Activated CD8-positive, alpha-beta T cell treated with anti-CD3 and anti-CD28 coated beads, Interleukin-2, amount 10 ng/mL, durations not matched to agents 7 days and 5 days (primary cell): Measurements from ENCODE around the gene NOTCH4. TPM values are rescaled to one million over a fixed set of nuclear protein-coding genes. Genes with fewer than 3 reads are reported as not detected.

Source experiments
- ATAC-seq: fragments of 150-1000 bp; cut with Tn5 transposase; one replicate; pipeline ENCODE4 v1.10.0; 2021; ENCODE audit warnings: moderate library complexity
- CTCF ChIA-PET: fragments of 350-600 bp; sonication (Branson Sonifier 250); formaldehyde crosslinking; loops from one replicate; lab custom pipeline; 2021; ENCODE audit warnings: antibody characterized with exemption; lab: Charles Lee
- POLR2A ChIA-PET: fragments of 350-600 bp; sonication (Branson Sonifier 250); formaldehyde crosslinking; loops from one replicate; lab custom pipeline; 2021; ENCODE audit warnings: antibody characterized with exemption; lab: Charles Lee
- DNase-seq: peaks from one replicate; pipeline ENCODE4 v3.0.0-alpha.2; 2020
- H3K27ac Mint-ChIP-seq: one replicate; pipeline ENCODE4 v1.8.0; 2021; ENCODE audit warnings: mild to moderate bottlenecking, mixed read lengths
- H3K27me3 Mint-ChIP-seq: one replicate; pipeline ENCODE4 v1.8.0; 2021; ENCODE audit warnings: low read depth, mixed read lengths
- H3K36me3 Mint-ChIP-seq: one replicate; pipeline ENCODE4 v1.8.0; 2021; ENCODE audit warnings: low read depth, mixed read lengths
- H3K4me1 Mint-ChIP-seq: one replicate; pipeline ENCODE4 v1.8.0; 2021; ENCODE audit warnings: low read depth, mixed read lengths
- H3K4me3 Mint-ChIP-seq: one replicate; pipeline ENCODE4 v1.8.0; 2021; ENCODE audit warnings: mild to moderate bottlenecking, mixed read lengths
- H3K9me3 Mint-ChIP-seq: one replicate; pipeline ENCODE4 v1.8.0; 2022; ENCODE audit warnings: mixed read lengths; ENCODE audit not compliant: insufficient read depth
- total RNA-seq, 2 experiments: library from RNA; stranded (reverse); gene quantifications; one replicate each; pipeline ENCODE4 v1.2.3, GENCODE V29; 2021

Gene NOTCH4
- total RNA-seq, 2 experiments from 2014 or later = 0.44 to 0.55 TPM

DNA sequence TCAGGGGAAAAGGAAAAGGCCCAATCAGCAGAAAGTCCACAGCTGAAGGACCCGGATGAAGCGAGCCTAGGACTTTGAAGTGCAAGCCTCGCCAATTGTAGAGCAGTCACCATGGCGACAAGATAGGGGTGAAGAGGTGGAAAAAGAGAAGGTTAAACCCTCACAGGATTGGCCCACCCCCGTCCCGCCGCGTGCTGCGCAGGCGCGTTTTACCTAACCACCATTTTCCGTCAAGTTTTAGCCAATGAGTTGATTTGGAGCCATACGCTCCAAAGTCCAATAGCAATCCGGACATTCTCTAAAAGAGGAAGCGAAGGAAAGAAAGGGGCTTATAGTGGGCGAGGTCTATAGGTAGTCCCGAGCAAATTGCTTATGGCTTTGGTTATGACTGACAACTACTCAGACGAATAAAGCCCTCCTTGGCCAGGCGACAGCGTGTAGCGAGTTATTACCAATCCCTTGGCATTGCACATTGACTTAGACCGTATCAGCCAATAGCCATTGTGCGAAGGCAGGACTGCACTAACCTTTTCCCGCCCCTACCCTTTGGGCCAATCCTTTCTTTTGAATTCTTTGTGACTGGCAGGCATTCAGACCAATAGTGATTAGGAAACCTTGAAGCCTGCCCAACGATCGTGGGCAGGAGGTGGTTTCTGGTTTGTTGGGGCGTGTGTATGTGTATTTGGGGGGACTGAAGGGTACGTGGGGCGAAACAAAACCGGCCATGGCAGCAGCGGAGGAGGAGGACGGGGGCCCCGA lies 45.9 kb downstream of the NOTCH4 start, which contains the start of gene RNF5:
TSS of gene RNF5 (plus strand) at position 618 of the 759 bp plus-strand sequence. CDS start at position 725, 107 bp downstream.
- Mint-ChIP-seq H3K27ac (peak within 1 kb of the TSS; percentile 92), H3K4me3 (peak within 1 kb of the TSS; percentile 90), H3K4me1 (peaks cover 66% of the 10 kb centered on the region), H3K36me3 (peaks cover 29% of the 10 kb centered on the region), H3K27me3 (no peaks in the 10 kb centered on the region), H3K9me3 (no peaks in the 10 kb centered on the region)
- ChIA-PET CTCF (interaction anchor here (1.0 to 2.5 kb wide), 5 partner anchors 15 to 61 kb away, joined by 3 to 25 read pairs (median 4); no protein-coding TSS in a partner anchor), POLR2A (interaction anchor here (0.6 to 2.5 kb wide), 8 partner anchors 12 to 716 kb away, joined by 3 to 45 read pairs (median 5); partner anchors contain the start of genes GPSM3 and PBX2)
- DNase-seq (peak; percentile 97), ATAC-seq (peak; percentile 89)

- ATAC-seq (peak; percentile 5), DNase-seq (peak; percentile 63)
- Mint-ChIP-seq H3K36me3 (peaks cover 25% of the 10 kb centered on the region), H3K27me3 (no peaks in the 10 kb centered on the region), H3K9me3 (no peaks in the 10 kb centered on the region), H3K27ac (peak overlapping the region; percentile 92), H3K4me1 (peaks cover 71% of the 10 kb centered on the region), H3K4me3 (peak overlapping the region; percentile 90)
- CTCF ChIA-PET = interaction anchor here (1.0 to 2.5 kb wide), 4 partner anchors 16 to 60 kb away, joined by 3 to 25 read pairs (median 6); no protein-coding TSS in a partner anchor
- POLR2A ChIA-PET = interaction anchor here (0.6 to 1.3 kb wide), 6 partner anchors 12 to 360 kb away, joined by 3 to 8 read pairs (median 5); partner anchors contain the start of genes GPSM3 and PBX2
These were observed 46.6 kb downstream of the NOTCH4 start for GRCh38 chr6:32177183-32177787.

DNA sequence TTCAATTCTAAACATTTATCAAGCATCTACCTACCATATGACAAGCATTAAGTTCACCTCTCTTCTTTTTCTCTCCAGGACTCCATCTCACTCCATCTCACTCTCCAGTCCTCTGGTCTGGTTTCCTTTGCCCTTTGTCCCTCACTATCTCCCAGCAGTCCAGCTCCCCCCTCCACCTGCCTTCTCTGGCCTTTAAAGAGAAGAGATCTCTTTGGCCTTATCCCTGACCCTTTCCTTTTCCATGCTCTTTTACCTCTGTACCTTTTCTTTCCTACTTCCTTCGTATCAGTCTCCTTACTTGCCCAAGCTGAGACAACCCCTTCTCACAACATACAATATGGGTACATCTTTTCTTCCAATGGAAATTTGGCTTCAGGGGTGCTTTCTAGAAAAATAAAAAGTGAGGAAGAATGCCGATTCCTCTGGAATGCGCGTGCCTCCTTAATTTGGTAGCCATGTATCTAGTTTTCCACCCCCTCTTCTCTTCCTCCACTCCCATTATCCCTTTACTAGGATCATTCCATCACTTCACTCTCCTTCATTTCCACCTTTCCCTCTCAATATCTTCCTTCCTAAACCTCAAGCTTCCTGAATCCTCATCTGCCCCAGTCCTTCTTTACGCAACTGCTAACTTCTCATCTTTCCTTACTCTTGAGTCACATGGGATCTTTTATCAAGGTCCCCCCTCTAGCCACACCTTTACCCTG lies 47.2 kb downstream of the NOTCH4 start:
- Mint-ChIP-seq H3K36me3 (peaks cover 21% of the 10 kb centered on the region), H3K9me3 (no peaks in the 10 kb centered on the region), H3K27me3 (no peaks in the 10 kb centered on the region), H3K4me3 (peak overlapping the region; percentile 90), H3K27ac (peak overlapping the region; percentile 92), H3K4me1 (peaks cover 68% of the 10 kb centered on the region)
- DNase-seq (no peak), ATAC-seq (no peak)
- POLR2A ChIA-PET = interaction anchor here (0.6 to 1.3 kb wide), 12 partner anchors 9 to 217 kb away, joined by 3 to 8 read pairs (median 4); partner anchors contain the start of genes GPSM3 and PBX2
- CTCF ChIA-PET = interaction anchor here (1.0 to 2.5 kb wide), 4 partner anchors 16 to 58 kb away, joined by 5 to 25 read pairs (median 8); partner anchors contain the start of genes ATF6B and GPSM3

- ChIA-PET CTCF (interaction anchor here (1.0 to 2.5 kb wide), 4 partner anchors 17 to 57 kb away, joined by 5 to 25 read pairs (median 8); partner anchors contain the start of genes ATF6B and GPSM3), POLR2A (interaction anchor here (0.6 to 1.3 kb wide), 7 partner anchors 8 to 49 kb away, joined by 3 to 6 read pairs (median 4); partner anchors contain the start of gene GPSM3)
- Mint-ChIP-seq H3K36me3 (peaks cover 21% of the 10 kb centered on the region), H3K27ac (peak within 1 kb of the TSS; percentile 92), H3K9me3 (no peaks in the 10 kb centered on the region), H3K4me1 (peaks cover 68% of the 10 kb centered on the region), H3K27me3 (no peaks in the 10 kb centered on the region), H3K4me3 (peak within 1 kb of the TSS; percentile 90)
- DNase-seq = peak; percentile 98
- peak; percentile 57 for ATAC-seq
These were observed 48.0 kb downstream of the NOTCH4 start, which contains the start of gene AGPAT1 for GRCh38 chr6:32175711-32176475. Gene AGPAT1 (minus strand): TSS chr6:32176084. CDS start chr6:32171496, 4,588 bp downstream.

DNA sequence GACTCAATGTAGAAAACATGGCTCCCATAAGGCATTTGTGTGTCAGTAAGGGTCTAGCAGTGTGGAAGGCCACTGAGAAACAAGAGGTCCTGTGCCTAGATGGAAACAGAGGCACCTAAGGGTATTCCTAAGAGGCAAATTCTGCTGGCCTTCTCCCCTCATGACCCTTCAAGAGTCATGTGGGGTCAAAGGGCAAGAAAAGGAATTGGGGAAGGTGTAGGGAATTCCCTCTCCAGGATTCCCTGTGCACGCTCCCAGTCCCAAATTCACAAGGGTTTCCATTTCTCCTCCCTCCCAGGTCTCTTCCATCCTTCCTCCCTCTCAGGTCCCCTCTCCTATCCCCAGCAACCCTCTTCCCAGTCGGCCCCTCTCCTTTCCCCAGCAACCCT lies 48.6 kb downstream of the NOTCH4 start:
- peaks cover 63% of the 10 kb centered on the region for H3K4me1 Mint-ChIP-seq
- CTCF ChIA-PET = no interaction called here
- POLR2A ChIA-PET = no interaction called here
- peaks cover 20% of the 10 kb centered on the region for H3K36me3 Mint-ChIP-seq
- ATAC-seq (no peak), DNase-seq (no peak)
- peak overlapping the region; percentile 90 for H3K4me3 Mint-ChIP-seq
- peak overlapping the region; percentile 76 for H3K27ac Mint-ChIP-seq
- no peaks in the 10 kb centered on the region for H3K27me3 Mint-ChIP-seq
- no peaks in the 10 kb centered on the region for H3K9me3 Mint-ChIP-seq

DNA sequence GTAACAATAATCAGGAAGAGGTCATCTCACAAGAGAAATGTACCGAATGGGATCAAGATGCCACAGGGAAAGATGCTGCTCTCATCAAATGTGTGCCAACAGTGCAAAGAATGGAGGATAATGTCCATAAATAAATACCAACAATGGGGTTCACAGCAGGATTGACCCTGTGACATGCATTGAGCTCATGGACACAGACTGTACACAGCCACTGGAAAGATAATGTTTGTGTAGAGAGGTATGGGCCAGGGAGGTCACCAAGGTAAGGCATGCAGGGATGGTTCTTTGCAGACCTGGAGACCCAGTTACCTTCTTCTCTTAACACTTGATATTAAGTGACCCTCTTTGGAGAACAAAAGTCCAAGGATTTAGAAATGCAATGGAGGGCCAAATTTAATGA lies 49.5 kb downstream of the NOTCH4 start:
- CTCF ChIA-PET = no interaction called here
- Mint-ChIP-seq H3K27ac (no peak overlapping the region), H3K27me3 (no peaks in the 10 kb centered on the region), H3K4me1 (peaks cover 55% of the 10 kb centered on the region), H3K36me3 (peaks cover 24% of the 10 kb centered on the region), H3K4me3 (peak overlapping the region; percentile 90), H3K9me3 (no peaks in the 10 kb centered on the region)
- POLR2A ChIA-PET = interaction anchor here (0.5 kb wide), 1 partner anchor 22 kb away, joined by 4 read pairs; no protein-coding TSS in a partner anchor
- no peak for DNase-seq
- no peak for ATAC-seq

DNA sequence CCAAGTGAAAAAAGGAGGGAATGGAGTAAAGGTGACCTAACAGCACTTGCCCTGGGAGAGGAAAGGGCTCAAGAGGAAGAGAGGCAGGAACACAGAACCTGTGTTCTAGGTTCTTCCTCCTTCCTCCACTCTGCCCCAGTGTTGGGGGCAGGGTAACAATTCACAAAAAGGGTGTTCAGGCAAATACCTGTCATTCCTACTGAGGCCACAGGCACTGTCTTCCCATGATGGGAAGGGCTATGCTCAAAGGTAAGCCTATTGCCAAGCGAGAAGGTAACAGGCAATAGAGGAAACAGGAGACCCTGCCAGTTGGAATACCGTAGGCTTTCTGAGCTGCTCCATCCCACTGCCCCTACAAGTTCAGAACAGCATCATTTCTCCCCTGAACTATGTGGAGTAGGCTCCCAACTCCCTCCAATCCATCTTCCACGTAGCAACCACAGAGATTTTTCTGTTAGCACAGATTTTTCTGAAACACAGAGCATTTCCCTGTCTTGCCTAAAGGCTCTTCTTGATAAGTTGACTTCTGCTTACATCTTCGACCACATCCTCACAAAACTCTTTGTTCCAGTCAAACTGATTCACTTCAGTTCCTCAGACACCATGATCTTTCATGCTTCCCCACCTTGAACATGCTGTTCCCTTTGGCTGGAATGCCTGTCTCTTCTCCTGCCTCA lies 50.7 kb downstream of the NOTCH4 start:
- Mint-ChIP-seq H3K4me1 (peaks cover 46% of the 10 kb centered on the region), H3K36me3 (peaks cover 23% of the 10 kb centered on the region), H3K9me3 (no peaks in the 10 kb centered on the region), H3K4me3 (no peak overlapping the region), H3K27me3 (no peaks in the 10 kb centered on the region), H3K27ac (peak overlapping the region; percentile 4)
- ChIA-PET POLR2A (no interaction called here), CTCF (no interaction called here)
- DNase-seq = no peak
- ATAC-seq = no peak

- no peaks in the 10 kb centered on the region for H3K27me3 Mint-ChIP-seq
- ChIA-PET CTCF (interaction anchor here (1.2 to 1.3 kb wide), 2 partner anchors 24 to 52 kb away, joined by 3 to 5 read pairs; no protein-coding TSS in a partner anchor), POLR2A (interaction anchor here (1.0 kb wide), 1 partner anchor 19 kb away, joined by 3 read pairs; the partner anchor contains the start of gene PBX2)
- H3K9me3 Mint-ChIP-seq = no peaks in the 10 kb centered on the region
- ATAC-seq (no peak), DNase-seq (no peak)
- peaks cover 32% of the 10 kb centered on the region for H3K4me1 Mint-ChIP-seq
- H3K36me3 Mint-ChIP-seq = peaks cover 32% of the 10 kb centered on the region
- no peak overlapping the region for H3K4me3 Mint-ChIP-seq
- no peak overlapping the region for H3K27ac Mint-ChIP-seq
These were observed 52.6 kb downstream of the NOTCH4 start for GRCh38 chr6:32171234-32171633.

- H3K9me3 Mint-ChIP-seq = no peaks in the 10 kb centered on the region
- H3K4me3 Mint-ChIP-seq = no peak overlapping the region
- peaks cover 28% of the 10 kb centered on the region for H3K4me1 Mint-ChIP-seq
- peaks cover 37% of the 10 kb centered on the region for H3K36me3 Mint-ChIP-seq
- no peaks in the 10 kb centered on the region for H3K27me3 Mint-ChIP-seq
- DNase-seq = no peak
- ChIA-PET POLR2A (no interaction called here), CTCF (no interaction called here)
- ATAC-seq = no peak
- H3K27ac Mint-ChIP-seq = no peak overlapping the region
These were observed 53.6 kb downstream of the NOTCH4 start for GRCh38 chr6:32170294-32170693.
